ENCODE data around the gene DOCK3.

- TF ChIP-seq CTCF (IDR thresholded peaks at IDR 0.05; ENCODE audit: low read length) (no peak), EZH2phosphoT487 (IDR thresholded peaks at IDR 0.05; ENCODE audit: low read length) (no peak)
These were observed 18.1 kb upstream of the DOCK3 start for GRCh38 chr3:50656417-50657195.
